CD4-positive, alpha-beta T cell treated with Interleukin-17A for 4 hours (primary cell): Measurements from ENCODE around the gene GABBR1.
A peak's percentile ranks its signal among the peaks of the same experiment; 100 is the strongest.

Experiments
- DNase-seq: peaks from one replicate; pipeline ENCODE4 v3.0.0-alpha.2; 2020; ENCODE audit warnings: mixed read lengths

The GABBR1 gene

DNA sequence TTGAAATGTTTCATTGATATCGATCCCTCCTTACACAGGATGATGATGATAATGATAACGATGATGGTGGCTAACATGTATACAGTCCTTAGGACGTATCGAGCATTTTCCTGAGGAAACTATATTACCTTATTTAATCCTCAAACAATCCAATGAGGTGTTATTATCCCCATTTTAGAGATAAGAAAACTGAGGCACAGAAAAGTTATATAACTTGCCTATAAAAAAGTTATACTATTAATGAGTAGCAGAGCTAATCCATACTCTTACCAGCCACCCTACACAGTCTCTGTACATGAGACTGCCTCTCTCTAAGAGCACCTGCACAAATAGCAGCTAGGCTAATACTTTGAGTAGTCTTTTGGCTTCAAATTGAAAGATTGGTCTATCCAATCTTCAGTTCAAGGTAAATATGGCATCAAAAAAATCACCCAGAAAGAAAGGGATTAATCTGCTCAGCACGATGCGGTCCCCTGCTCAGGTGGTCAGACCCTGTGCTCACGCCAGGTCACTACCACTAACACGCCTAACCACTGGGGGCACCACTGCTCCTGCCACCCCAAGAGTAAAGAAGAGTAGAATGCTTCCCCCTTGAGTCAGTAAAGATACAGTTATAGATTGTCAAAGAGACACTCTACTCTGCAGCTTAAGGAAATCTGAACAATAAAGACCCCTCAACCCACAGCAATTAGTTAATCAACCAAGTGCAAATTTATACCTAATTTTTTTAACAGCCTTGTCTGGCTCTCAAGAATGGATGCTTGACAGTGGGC, 15.0 kb downstream of the GABBR1 start:
- peak; percentile 10 for DNase-seq

DNA sequence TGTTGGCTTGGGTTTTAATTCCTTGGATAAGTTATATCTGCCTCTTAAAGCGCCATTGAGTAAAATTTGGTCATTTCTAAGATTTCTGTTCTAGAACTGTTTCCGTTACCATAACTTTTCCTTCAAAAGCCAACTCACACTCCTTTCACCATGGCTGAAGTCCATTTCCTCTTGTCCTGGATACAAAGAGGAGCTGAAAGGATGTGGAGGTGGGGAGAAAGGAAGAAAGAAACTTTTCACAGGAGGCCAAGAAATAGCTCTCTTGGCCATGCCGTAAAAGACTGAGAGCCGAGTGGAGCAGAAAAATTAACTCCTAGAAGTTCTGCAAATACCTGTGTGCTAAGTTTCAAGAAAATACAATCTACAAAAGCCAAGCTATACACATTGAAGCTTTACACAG, 21.6 kb downstream of the GABBR1 start:
- no peak for DNase-seq

DNA sequence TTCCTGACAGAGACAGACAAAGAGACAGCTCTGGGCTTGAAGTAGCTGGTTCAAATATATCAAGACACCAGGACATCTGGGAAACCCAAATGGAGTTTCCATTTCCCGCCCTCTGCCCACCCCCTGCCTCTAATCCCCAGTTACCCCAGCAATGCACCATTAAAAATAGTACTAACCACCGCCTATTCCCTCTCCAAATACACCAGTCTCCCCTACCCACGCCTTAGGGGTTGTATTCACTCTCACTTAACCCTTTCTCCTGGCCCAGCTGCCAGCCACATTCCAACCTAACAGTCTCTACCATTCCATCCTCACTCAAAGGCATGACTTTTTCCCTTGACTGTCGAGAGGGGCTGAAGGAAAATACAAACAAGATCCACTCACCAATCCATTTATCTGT, 22.4 kb downstream of the GABBR1 start:
- DNase-seq = no peak

DNA sequence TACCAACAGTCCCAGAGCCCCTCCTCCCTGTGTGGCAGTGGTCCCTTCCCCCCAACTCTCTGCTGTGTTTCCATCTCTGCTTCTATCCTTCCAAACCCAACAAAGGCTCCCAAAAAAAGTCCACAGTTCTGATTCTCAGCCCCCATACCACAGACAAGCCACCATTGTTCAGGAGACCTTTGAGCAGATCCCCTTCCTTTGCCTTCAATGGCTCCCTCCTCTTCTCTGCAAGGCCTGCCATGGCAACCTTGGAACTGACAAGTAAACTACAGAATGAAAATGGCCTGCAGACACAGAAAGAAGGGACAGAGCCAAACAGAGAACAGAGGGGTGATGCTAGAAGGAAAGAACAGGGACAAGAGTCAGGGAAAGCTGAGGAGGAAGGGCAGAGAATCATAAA, 24.9 kb downstream of the GABBR1 start:
- no peak for DNase-seq

DNA sequence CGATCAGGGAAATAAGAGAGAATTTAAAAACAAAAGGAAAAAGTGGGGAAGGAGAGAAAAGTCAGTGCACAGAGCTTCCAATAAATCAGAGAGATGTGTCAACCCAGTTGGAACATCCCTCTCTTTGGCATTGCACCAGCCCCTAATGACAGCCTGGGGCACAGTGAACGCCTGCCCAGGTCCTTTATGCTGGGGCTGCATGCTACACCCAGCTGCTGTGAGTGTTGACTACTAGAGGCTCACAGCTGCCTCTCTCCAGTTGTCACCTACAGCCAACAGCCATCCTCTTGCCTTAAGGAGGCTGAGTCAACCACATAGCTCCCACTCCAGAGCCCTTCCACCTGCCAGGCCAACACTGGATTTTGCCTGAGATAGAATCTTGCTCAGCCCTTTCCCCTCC, 29.1 kb downstream of the GABBR1 start:
- DNase-seq = no peak

DNA sequence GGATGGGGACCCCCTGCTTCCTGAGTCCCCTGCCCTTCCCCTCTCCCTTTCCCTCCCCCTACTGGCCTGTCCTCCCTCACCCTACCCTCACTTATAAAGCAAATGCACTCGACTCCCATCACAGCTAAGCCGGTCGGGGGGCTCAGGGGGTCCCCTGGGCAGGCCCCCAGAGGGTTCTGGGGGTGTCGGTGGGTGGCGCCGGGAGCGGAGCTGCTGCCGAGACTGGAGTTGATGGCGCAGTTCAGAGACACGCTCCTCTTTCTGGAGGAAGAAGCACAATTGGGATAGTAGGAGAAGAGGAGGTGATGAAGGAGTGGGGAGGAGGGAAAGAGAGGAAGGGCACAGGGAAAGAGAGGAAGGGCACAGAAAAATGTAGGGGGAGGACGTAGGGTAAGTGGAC, 29.5 kb downstream of the GABBR1 start:
- DNase-seq = no peak

DNA sequence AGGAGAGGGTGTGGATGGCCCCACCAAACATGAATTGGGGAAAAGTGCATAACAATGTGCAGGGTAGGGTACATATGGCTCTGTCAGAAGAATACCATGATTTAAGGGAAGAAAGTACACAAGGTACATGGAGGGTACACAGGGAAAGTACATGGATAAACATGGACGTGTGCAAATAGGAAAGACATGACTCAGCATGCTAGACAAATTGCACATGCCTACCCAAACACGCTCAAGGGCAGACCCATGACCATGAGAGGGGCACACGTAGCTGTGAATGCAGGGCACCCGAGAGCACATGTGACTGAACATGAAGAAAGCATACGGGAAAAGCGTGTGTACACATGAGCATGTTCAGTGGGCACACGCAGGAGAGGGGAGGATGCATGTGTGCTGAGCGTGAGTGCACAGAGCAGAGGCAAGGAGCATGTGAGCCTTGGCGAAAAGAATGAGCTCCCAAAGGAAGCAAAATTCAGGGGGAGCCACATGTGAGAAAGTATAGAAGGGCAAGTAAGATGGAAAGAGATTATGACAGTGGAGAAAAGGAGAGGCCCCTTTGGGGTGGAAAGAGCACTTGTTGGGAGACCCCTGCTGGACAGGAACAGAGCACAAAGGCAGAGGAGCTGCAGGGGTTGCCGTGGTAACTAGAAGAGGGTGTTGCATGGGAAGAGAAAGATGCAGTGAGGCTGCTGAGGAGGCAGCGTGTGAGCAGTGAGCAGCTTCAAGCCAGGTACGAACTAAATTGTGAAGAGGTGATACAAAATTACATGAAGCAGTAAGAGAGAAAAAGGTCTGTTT, 30.2 kb downstream of the GABBR1 start:
- peak; percentile 6 for DNase-seq

DNA sequence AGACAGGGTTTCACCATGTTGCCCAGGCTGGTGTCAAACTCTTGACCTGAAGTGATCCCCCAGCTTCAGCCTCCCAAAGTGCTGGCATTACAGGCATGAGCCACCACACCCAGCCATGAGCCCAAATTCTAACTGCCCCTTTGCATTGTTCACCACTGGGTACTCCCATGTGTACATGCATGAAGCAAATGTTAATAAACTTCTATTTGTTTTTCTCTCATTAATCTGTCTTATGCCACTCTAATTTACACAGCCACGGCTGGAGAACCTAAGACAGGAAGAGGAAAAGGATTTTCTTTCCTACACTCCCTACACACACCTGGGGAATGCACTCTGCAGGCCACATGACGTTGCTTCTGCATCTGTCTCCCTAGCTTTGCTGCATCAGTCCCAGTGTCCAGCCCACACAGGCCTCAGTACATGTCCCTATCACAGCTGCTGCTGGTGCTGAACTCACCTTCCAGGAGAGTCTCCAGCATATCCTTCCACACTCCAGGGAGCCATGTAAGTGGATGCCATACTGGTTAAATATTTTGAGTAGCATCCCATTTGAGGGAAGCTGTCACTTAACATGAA, 34.7 kb downstream of the GABBR1 start:
- no peak for DNase-seq

DNA sequence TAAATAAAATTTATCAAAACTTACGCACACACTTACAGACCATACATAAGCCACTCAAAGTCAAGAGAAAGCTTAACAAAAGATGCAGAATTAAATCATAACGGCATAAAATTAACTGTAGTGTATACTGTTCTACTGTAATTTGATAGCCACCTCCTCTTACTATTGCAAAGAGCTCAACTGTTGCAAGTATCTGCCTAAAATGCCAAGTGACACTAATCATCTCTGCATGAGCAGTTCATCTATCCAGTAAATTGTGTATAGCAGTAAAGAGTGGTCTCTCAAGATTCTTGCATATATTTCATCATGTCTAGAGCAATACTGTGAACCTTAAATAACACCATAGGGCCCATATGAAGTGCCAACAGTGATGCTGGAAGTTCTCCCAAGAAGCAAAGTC, 35.8 kb downstream of the GABBR1 start:
- no peak for DNase-seq

DNA sequence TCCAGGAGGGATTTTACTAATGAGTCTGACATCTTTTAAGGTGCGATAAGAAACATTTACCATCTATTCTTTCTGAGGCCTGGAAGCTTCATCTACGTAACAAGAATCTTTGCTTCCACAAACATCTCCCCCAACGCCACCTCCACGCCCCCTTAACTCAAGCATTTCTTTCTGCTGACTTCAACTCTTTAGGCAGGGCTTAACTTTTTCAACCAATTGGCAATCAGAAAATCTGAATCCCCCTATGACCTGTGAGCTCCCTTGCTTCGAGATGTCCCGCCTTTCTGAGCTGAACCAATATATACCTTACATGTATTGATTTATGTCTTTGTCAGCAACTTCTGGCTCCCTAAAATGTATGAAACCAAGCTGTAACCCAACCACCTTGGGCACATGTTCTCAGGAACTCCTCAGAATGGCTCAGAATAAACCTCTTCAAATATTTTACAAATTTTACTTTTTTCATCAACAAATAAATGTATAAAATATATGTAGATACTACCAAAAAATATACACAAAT, 36.5 kb downstream of the GABBR1 start:
- DNase-seq = no peak

DNA sequence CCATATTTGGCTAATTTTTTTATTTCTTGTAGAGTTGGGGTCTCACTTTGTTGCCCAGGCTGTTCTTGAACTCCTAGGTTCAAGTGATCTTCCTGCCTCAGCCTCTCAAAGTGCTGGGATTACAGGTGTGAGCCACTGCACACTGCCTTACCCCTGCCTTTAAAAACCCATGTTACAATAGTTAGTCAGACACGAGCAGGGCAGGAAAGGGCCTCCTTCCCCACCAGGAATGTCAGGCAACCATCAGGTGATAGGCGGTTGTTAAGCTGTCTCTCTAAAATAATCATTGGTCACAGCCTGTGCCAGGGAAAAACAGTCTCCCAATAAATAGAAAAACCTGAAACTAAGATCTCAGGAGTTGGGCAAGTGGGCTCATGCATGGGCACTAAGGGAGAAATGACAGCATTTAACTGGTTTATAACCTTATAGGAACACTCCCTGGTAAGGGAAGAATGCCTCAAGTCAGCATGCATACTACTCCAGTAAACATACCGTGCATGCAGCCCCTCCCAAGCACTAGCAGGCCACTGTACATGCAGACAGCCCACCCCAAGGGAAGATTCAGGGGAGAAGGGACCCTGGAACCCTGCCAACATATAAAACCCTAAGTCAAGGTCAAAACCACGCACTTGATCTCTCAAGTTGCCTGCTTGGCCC, 39.7 kb downstream of the GABBR1 start:
- DNase-seq = no peak

DNA sequence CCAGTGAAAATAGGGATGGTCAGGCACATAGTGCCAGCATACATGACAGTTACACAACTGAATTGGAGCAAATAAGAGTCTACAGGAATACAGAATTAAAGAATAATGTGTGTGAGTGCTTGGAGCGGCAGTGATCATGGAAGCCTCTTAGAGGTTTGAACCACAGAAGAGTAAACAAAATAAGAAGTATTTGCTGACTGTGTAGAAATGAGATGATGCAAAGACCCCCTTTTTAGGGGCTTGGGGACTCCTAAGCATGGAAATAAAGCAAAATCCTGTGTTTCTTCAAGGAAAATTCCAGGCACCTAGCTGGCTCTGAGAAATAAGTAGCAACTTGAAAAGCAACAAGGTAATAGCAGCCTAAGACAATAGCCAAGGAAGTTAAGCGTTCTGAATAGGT, 41.3 kb downstream of the GABBR1 start:
- DNase-seq = no peak

DNA sequence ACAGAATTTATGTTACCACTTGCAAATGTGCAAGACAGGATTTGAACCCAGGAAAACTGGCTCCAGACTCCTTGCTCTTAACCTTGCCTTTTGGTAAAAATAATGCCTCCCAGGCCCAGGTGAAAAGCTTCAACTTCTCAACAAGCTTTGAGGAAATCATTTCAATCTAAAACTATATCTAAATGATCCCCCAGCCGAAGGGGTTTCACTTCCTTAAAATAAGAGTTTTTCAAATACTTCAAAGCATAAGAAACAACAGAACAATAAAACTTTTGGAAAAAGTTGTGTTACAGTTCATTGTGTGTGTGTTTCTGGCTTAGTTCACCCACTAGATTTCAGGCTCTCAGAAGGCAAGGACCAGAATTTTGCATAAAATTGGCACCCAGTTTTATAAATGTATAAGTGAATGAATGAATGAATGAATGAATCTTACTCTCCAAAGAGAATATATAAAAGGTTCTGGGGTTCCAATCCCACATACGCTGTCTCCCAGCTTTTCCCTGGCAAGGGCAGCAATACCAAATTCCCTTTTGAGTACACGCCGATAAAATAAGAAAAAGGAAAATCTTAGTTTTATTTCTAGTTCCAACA, 42.7 kb downstream of the GABBR1 start:
- DNase-seq = no peak

DNA sequence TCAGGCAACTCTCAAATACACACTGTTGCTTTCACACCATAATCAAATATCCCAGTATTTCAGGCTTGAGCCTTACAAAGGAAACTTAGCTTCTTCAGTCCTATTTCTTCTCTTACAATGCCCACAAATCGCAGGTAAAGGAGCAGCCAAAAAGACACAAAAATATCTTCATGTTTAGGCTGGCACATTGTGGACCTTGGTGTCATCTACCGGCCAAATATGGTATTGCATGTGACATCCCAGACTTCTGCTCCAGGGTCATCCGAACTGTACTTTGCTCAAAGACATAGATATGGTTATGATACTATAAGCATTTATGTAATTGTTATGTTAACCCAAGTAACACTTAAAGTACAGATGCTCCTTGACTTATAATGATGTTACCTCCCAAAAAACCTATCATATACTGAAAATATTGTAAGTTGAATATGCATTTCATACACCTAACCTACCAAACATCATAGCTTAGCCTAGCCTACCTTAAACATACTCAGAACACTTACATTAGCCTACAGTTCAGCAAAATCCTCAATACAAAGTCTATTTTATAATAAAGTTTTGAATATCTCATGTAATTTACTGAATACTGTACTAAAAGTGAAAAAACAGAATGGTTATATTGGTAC, 43.4 kb downstream of the GABBR1 start:
- peak; percentile 55 for DNase-seq

DNA sequence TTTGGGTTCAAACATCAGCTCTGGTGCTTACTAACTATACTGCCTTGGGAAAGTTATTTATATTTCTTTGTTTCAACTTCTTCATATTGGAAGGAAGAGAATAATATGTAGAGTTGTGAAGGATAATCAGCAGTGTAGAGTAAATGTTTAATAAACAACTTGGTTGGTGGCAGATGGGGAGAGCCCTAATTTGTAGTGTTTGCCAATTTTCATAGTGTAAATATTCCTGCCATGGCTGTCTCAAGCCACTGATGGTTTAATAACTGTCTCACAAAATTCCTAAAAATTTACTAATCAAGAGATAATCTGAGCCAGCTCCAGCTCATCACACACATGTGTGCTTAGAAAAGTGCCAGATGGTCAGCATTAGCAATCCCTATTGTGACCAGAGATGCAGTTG, 48.2 kb downstream of the GABBR1 start, which contains the start of gene OR2H2:
Gene OR2H2, plus strand, starts transcription at position 301 of the 400 bp plus-strand sequence. CDS start 2,824 bp downstream, outside the sequence.
- DNase-seq = no peak

DNA sequence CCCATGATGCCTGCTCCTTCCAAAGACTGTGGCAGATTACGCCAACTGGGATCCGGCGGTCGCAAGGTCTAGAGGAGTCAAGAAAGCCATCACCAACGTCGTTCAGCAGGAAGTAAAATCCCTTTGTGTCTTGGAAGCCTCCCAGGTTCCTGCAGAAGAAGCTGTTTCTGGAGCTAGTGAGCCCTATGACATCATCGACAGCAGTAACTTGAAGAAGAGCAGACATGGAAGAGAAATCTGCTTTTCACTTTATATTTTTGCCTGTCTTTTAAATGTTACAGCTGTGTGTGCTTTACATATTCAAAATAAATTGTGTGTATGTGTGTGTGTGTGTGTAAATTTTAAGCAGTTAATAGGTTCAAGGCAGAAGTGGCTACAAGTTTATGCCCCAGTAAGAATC, 55.4 kb downstream of the GABBR1 start:
- DNase-seq = no peak

DNA sequence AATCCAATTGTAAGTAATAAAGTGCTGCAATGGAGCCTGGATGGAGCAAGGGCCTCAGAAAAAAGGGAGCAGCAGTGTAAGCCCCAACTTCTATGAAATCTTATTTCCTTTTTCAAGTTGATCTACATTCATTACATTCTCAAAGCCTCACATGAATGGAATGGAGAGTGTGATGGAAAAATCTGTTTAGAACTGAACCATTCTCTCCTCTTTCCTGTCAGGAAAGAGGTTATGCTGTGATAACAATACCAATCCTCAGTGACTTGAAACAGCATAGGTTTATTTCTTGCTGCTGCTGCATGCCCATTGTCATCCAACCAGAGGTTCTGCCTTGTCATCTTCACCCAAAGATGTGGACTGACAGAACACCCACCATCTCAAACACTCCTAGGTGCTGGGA, 56.9 kb downstream of the GABBR1 start:
- DNase-seq = no peak

DNA sequence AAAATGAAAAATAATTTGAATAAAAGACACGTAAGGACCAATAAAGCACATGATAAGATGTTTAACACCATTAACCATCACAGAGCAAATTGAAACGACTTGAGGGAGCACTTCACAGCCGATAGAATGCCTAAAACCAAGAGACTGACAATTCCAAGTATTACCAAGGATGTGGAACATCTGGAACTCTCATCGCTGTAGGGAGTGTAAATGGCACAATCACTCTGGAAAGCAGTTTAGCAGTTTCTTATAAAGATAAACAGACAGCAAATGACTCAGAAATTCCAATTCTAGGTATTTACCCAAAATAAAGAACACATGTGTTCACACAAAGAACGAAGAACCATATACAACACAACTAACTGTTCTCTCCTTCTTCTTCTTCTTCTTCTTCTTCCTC, 65.0 kb downstream of the GABBR1 start:
- DNase-seq = no peak

DNA sequence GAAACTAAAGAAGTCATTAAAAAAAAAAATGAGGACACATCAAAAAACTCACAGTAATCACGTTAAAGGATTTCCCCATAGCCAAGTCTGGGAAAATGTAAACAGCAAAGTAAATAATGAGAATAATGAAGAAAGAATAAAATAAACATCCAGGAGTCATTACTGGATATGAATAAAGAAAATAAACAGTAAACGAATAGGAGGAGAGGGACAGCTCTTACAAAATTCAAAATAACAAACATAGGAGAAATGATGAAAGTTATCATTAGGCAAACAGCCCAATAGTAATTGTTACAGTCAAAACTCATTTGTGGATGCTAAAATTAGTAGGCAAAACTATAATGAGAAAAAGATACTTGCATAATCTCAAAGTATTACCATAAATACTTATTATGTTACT, 65.4 kb downstream of the GABBR1 start:
- DNase-seq = no peak

DNA sequence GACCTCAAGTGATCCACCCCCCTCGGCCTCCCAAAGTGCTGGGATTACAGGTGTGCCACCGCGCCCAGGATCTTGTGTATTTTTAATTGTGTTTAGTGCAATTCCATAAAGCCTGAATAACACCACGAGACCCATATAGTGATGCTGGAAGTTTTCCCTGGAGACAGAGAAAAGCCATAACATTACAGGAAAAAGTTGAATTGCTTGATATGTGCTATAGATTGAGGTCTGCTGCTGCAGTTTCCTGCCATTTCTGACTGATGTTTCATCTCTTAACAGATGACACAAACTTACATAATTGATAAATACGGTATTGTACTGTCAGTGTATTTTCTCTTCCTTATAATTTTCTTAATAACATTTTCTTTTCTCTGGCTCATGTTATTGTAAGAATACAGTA, 66.1 kb downstream of the GABBR1 start:
- no peak for DNase-seq

DNA sequence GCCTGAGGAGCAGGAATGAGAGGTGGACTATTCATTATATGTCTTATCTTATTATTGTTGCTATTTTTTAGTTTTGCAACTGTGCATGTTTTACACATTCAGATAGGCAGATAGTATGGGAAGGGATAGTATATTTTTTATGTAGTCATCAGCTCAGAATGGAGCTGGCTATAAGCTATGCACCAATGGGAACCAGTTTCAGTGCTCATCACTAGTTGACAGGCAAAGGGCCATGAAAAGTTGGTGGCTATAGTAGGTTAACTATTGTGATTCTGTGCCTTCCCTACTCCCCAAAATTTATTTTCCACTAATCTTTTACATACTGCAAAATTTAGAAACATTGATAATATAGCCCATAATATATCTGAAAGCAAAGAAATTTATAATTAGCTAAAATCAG, 68.1 kb downstream of the GABBR1 start:
- DNase-seq = no peak

DNA sequence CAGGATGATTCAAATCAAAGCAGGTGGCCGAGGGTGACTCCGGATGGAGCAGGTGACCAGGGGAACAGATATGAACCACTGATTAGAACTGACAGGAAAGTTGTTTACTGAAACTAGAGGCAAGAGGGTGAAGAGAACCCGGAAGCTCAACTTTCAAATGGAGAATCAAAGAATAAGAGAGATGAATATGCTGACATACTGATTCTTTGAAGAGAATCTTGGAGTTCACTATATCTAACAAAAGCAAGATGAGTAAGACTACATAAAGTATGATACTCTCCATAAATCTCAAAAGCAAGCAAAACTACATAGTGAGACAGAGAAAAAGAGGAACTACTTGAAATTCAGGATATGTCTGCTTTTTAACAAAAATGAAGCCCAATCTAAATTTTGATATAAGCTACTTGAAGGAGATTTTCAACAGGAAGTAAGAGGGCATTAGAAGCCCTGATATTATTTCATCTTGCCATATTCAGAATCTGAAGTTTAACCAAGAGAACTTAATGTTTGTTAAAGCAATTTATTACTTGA, 69.5 kb downstream of the GABBR1 start:
- no peak for DNase-seq
